Left forelimb (tissue), 1 donor: ENCODE measurements around the gene C10orf62.

ENCODE experiments used
- DNase-seq: peaks from one replicate; pipeline ENCODE4 v3.0.0-alpha.2; 2018; ENCODE audit warnings: low spot score

C10orf62 gene

DNA sequence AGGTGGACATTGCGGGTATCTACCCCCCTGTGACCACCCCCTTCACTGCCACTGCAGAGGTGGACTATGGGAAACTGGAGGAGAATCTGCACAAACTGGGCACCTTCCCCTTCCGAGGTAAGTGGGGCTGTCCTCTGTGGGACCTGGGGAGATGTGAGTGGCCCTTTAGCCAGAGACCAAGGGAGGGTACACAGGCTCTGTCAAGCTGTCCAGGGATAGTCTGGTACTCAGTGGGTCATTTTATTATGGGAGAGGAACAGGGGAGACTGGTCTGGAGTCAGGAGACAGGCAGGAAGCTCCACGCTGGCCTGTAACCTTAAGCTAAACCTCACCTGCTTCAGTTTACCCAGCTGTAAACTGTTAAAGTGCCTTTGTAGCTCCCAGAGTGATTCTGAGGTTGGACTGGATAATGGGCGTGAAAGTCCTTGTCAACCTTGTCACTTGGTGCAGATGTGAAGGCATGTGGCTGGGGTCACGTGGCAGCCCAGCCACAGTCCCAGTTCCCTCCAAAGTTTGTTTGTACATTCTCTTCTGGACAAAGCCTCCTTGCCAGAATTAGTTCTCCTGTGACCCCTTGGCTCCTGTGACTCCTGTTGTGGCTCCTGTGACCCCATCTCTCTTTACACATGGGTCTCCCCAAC, 4.6 kb upstream of the C10orf62 start:
- no peak for DNase-seq

DNA sequence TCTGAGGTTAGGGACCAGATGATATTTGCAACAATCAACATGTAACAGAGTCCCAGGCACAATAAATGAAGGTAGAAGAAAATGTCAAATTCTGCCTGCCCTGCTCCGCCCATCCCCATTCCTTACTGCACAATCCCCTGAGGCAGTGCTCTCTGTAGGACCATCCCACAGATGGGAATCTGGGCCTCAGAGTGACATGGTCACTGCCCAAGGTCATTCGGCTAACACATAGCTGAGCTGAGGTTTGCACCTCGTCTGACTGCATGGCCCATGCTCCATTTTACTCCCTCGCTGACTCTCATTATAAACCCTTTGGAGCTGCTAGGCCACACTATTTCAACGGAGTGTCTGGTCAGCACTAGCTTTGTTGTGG, 4.1 kb upstream of the C10orf62 start:
- DNase-seq: no peak

DNA sequence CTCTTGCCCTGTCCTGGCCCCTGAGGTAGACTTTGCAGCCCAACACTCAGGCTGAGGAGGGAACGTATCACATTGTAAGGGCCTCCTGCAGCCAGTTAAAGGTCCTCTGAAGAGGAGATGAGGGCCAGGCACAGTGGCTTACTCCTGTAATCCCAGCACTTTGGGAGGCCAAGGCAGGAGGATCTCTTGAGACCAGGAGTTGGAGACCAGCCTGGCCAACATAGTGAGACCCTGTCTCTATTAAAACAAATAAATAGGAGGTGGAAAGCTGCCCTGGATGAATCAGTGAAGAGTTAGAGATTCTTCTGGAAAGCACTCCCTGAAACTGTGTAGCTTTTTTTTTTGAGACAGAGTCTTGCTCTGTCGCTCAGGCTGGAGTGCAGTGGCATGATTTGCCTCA, 2.3 kb upstream of the C10orf62 start:
- no peak for DNase-seq

DNA sequence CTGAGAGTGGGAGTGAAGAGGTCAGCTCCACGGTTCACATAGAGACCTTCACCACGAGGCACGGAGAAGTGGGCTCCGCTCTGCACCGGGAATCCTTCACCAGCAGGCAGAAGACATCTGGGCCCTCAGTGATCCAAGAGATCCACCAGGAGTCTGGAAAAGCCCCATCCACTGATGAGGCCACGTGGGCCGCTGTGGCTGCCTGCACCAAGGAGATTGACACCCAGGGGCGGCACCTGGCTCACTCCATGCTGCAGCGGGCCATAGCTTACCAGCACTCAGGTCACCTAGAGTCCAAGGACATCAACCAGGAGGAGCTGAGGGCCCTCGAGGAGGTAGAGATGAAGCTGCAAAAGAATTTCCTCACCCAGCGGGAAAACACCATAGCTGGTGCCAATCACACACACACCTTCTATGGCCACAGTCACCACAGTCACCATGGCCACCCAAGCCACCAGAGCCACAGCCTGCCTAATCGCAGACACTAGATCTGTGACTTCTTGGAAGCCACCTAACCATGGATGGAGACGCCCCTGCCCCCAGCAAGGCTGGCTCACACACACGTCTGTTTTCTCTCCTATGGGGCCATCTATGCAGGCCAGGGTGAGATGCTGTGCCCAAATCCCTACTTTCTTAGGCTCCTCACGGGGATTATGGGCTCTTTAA, 694 bp downstream of the C10orf62 start:
- DNase-seq: no peak

DNA sequence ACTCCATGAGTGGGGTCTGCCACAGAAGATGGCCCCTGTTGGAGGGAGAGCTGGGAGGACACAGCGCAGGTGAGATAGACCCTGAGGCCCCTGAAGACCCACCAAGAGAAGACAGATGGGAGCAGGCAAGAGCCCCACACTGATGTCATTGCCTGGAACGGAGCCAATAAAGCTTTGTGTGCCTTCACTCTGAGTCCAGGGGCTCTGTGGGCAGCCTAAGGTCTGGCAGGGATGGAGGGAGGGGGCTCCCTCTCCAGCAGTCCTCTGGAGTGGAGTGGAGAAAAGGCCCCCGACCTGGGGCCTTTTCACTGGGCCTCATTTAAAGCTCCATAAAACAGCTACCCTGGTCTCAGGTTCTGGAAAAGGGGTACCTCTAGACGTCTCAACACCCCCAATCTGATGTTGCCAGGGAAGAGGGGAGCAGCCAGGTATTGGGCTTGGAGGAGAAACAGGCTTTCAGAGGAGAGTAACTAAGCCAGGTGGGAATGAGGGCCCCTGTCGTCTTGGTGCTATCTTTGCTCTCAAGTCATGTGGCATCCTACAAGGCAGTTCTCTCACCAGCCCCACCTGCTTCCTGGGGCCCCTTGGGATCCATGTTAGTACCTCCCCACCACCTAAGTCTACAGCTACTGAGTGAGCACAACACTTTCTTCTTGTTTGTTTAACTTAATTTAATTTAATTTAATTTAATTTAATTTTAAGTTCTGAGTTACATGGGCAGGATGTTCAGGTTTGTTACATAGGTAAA, 1.4 kb downstream of the C10orf62 start:
- DNase-seq: no peak

DNA sequence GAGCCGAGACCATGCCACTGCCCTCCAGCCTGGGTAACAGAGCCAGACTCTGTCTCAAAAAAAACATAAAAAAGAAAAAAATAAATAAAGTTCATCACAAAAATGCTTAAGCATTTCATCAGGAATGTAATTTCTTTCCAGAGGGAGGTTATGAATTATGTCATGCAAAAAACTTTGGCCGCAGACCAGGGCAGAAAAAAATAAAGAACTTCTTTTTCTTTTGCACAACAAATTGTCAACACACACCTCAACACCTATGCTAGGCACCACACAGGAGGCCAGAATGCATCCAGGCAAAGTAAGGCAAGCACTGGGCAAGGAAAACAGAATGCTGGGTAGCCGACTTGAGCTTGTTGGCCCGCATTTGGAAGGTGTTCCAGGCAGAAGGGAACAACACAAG, 3.9 kb downstream of the C10orf62 start:
- no peak for DNase-seq

DNA sequence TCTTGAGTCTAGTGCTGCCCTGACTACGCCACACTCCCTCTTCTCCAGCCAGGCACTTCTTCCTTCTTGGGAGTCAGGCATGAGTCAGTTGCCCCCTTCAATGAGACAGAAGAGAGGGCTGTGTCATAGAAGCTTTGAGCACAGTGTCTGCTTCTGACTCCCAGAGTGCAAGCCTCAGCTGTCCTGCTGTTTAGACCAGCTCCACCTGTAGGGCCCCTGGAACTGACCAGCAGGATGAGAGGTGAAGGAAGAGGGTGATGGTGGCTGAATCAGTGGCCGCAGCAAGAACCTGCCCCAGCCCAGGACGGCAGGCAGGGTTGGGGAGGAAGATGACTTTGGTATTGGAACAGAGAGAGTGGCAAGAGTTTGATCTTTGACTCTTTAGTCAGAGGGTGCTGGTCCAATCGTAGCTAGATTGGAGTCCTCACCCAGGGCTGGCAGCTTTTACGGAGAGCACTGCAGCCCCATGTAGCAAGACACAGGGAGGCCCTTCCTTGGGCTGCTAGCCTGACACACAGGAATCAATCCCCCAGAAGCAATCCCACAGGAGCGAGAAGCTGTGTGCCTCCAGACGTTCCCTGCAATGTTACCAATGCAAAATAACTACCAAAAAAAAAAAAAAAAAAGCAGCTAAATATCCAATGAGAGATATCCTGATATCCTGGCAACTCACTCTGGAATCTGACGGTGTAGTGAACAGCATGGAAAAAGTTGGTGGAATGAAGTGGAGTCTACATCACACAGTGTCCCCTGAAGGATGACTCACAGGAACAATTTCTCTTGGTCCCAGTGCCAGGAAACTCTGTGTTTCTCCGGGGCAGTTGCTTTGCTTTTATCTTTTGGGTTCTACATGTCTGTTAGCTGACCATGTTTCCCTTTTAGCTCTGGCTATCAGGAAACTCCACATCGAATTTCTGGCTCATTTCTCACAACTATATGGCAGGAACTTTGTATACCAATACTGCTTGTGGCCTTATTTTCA, 6.9 kb downstream of the C10orf62 start:
- DNase-seq: no peak

DNA sequence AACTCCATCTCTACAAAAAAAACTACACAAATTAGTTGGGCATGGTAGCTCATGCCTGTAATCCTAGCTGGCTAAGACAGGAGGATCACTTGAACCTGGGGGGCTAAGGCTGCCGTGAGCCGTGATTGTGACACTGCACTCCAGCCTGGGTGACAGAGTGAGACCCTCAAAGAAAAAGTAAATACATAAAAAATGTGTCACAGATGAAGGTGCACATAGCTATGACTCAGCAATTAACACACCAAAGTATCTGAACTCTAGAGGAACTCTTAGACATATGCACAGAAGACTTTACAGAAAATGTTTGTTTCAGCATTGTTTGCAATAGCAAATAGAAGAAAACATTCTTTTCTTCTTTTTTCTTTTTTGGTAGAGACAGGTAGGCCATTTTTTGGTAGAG, 8.3 kb downstream of the C10orf62 start:
- no peak for DNase-seq

DNA sequence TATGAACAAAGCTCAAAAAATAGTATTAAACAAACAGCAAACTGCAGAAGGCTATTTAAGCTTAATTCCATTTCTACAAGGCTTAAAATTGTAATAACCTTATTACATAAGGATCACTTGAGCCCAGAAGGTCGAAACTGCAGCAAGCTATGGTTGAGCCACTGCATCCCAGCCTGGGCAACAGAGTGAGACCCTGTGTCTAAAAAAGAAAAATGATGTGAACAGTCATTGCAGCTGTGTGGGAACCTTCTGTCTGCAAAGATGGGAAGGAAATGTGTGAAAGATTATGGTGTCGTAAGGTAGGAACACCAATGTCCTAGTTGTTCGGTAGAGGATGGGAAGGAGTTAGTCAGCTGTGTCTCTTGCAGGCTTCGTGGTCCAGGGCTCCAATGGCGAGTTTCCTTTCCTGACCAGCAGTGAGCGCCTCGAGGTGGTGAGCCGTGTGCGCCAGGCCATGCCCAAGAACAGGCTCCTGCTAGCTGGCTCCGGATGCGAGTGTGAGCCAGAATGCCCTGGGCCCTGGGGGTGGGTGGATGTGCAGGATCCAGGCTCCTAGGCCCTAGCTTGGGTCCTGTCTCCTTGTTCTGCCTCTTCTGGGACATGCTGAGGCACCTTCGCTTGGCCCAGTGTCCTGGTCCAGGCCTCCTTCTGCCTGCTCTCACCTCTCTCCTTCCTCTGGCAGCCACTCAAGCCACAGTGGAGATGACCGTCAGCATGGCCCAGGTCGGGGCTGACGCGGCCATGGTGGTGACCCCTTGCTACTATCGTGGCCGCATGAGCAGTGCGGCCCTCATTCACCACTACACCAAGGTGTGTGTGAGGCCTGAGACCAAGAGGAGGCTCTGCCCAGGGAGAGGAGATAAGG, 9.1 kb downstream of the C10orf62 start:
- no peak for DNase-seq

DNA sequence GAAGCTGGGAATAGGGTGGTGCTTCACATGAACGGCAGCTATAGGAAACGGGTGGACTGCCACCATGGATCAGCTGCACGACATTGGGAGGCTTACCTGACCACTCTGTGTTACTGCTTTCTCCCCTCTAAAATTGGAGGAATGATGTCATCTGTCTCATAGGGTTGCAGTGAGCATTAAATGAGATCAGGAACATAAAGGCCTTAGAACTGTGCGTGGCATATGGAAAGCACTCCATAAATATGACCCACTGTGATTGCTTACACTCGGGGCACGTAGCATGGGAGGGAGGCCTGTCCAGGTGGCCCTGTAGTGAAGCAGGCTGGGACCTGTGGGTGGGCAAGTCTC, 9.7 kb downstream of the C10orf62 start:
- DNase-seq: no peak

DNA sequence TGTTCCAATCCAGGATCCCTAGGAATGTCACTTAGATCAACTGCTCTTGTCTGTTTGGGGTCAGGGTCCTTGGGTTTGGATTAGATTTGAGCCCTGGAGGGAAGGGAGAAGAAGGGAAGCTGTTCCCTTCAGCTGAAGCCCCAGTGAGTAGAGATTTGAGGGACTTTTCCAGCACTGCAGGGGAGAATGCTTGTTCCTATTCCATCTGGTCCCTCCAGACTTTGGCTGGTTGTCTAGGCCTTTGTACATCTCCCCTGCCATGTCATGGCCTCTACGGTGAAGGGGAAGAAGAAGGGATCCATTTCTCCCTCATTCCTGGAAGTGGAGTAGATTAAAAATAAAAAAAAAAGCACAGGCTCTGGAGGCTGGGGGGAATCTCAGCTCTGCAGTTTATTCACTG, 11.1 kb downstream of the C10orf62 start:
- no peak for DNase-seq

DNA sequence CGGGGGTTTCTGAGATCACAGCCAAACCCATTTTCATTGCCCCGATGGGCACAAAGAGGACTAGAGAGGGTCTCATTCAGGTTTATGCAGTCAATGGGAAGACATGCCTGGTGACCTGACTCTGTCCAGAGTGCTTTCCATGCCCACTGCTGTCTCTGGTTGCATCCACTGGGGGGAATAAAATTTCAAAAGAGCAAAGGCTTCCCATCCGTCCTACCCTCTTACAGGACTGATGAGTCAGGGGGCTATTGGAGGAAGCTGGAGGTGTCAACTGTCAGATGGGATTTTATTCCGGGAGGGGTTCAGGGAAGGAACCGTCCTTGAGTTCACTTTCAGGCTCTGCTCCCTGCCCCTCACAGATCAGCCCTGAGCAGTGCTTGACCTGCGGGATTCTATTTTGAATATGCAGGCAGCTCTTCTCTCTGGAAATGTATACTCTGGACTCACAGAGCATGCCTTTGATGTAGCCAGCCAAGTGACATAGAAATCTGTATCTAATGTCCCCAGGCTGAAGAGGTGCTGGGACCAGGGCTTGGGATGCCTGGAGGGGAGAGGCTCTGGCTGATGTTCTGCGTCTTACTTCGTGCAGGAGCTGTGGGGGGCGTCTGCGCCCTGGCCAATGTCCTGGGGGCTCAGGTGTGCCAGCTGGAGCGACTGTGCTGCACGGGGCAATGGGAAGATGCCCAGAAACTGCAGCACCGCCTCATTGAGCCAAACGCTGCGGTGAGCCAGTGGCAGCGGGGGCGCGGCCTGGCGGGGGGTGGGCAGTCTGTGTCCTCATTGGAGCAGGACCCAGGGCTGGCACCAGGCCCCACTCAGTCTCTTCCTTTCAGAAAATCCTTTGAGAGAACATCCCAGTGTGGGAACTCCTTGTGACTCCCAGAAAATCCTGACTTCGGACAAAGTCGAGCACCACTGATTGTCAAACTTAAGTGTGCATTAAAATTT, 12.0 kb downstream of the C10orf62 start:
- no peak for DNase-seq

DNA sequence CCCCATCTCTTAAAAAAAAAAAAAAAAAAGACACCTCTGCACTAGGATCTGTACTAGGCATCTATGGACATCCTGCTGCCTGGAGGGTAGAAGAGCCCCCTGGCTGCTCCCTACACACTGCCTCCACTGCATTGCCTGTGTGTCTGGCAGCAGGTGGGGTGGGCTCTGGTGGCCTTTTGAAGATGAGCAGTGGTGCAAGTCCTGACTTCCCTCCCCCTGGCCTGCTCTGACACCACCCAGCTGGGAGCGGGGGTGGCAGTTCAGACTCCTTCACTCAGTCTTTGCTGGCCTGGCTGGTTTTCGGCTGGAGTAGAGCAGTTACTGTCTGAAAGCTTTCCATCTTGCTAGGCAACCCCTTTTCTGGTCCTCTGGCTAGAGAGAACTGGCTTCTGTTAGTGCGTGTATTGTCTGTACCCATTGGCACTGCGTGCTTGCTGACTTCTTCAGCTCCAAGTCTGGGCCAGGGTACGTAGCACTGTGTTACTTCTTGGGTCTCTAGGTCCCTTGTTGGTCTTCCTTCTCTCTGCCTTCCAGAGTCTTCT, 17.6 kb downstream of the C10orf62 start:
- no peak for DNase-seq

DNA sequence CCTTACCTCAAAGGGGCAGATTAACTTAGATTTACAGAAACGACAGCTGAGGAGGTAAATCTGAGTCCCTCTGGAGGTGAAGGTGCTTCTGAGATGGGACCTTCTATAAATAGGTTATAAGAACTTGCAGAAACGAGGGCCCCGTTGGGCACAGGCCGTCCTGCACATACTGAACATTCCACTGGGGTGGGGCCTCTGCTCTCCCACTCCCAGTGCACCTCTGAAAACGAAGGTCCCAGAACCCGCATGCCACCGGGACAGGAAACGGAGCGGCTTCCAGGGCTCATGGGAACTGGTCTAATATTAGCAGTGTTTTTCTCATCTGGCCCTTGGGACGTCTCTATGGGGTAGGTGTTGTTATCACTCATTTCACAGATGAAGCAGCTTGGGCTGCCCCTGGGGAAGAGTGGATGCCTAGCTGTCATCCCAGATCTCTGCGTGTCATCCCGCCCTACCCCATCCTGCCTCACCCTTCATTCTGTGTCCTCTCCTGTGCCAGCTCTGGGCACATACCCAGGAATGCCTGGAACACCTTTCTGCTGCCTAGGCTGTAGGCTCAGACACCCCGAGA, 19.6 kb downstream of the C10orf62 start:
- DNase-seq: no peak

DNA sequence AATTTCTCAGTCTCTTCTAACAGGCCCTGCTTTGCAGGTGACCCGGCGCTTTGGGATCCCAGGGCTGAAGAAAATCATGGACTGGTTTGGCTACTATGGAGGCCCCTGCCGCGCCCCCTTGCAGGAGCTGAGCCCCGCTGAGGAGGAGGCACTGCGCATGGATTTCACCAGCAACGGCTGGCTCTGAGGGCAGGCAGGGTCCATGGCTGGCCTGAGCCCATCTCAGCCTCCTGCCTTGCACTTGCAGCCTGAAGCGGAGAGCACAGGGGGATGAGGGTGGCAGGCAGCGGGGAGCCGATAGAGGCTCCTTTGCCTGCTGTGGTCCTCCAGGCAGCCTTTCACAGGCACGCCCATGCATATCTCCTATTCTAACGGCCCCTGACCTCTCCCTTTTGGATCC, 22.0 kb downstream of the C10orf62 start:
- DNase-seq: no peak

DNA sequence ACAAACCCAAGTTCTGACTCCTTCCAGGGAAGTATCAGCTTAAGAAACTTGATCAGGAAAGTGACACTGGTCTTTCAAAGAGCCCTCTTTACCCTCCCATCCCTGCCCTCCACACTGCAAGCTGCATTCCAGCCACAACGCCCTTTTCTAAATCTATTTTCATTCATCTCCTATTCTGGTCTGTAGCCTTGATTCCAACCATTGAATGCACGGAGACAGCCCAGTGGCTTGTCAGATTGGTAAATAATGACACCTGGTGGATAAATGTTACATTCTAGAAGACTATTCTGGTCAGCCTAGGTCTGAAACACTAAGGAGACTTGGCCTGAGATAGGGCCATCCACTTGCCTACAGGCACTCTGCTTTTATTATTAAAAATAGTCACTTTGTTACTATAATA, 22.9 kb downstream of the C10orf62 start:
- no peak for DNase-seq

DNA sequence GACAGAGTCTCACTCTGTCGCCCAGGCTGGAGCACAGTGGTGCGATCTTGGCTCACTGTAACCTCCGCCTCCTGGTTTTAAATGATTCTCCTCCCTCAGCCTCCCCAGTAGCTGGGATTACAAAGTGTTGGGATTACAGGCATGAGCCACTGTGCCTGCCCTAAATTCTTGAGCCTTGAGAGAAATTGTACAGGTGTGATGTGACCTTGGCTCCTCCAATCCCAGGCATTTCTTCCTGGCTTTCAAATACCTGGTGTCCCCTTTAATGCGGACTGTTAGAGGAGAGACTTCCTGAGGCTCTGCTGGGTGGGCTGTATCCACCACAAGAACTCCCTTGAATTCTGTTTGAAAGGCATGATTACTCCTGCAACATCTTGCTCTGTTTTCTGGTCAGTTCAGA, 28.8 kb downstream of the C10orf62 start:
- no peak for DNase-seq

DNA sequence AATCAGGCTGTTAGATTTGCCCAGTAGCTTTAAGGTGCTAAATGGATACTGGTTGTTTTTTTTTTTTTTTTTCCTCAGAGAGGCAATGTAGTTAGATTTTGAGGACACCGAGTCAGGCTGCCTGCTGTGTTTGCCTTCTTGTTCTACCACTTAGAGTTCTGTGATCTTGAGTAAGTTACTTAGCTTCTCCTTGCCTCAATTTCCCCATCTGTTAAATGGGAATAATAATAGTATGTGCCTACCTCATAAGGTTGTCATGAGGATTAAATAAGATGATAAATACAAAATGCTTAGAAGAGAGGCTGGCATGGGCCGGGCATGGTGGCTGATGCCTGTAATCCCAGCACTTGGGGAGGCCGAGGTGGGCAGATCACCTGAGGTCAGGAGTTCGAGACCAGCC, 29.2 kb downstream of the C10orf62 start:
- DNase-seq: no peak

DNA sequence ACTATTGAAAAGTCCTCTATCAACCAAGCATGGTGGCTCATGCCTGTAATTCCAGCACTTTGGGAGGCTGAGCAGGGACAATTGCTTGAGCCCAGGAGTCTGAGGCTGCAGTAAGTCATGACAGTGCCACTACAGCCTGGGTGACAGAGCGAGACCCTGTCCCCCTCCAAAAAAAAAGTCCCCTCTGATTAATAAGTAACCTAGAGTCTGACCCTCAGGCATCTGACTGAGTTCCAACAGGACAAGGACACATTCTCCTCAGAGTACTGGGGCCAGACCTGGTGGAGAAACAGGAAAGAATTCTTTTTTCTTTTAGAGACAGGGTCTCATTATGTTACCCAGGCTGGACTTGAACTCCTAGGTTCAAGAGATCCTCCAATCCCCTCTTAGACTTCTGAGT, 33.8 kb downstream of the C10orf62 start:
- DNase-seq: no peak

DNA sequence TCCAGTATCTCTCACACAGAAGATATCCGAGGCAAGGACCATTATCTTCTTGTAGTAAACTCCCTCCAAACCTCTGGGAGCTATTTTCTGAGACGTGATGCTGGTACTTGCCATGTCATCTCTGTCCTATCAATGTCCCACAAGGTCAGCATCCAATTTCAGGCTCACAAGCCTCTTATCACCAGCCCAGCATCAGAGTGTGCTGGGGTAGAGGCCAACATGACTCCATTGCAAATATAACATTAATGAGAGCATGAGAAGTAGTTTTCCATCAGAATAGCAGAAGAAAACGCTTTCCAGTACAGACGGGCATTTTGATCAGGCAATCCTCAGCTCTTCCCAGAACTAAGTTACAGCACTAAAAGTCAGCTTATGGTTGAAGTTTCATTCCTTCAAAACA, 38.2 kb downstream of the C10orf62 start:
- no peak for DNase-seq
